Esophagus squamous epithelium (tissue), 4 donors: ENCODE results near the gene DRC3.

Source experiments
- POLR2A ChIP-seq, 4 donors: fragments of 450-650 bp; IDR thresholded peaks; one replicate each; pipeline ENCODE4 v1.6.1; 2017; ENCODE audit warnings: antibody characterized with exemption in 4 of 4, mild to moderate bottlenecking in 4 of 4, moderate library complexity in 3 of 4
- TF ChIP-seq, protein P1 (sequence below), 6 experiments: fragments of 450-650 bp in 4 of 6; fragments of 200-600 bp in 2 of 6; sonication (generic) in 2 of 6; IDR thresholded peaks; one replicate each; pipeline ENCODE4 v1.5.1; 2016 to 2019; ENCODE audit warnings: antibody characterized with exemption in 6 of 6, mild to moderate bottlenecking in 4 of 6, moderate library complexity in 4 of 6

DNA sequence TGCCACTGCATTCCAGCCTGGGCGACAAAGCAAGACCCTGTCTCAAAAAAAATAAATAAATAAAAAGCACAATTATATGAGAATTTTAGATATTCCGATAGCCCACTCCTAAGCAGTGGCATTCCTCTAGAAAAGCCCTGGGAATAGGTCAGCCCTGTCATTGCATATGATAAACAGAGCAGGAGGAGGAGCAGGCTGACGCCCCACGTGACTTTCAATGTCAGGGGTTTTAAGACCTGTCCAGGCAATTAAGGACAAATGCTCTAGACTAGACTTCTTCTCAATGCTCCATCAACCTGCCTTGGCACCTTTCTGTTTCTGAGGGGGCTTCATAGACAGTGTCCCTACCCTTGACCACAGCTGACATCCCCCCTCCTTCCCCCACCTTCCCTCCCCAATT lies 8.0 kb upstream of the DRC3 start:
- no peak for TF ChIP-seq POLR2A (IDR thresholded peaks at IDR 0.05)
- TF ChIP-seq, protein P1, sequence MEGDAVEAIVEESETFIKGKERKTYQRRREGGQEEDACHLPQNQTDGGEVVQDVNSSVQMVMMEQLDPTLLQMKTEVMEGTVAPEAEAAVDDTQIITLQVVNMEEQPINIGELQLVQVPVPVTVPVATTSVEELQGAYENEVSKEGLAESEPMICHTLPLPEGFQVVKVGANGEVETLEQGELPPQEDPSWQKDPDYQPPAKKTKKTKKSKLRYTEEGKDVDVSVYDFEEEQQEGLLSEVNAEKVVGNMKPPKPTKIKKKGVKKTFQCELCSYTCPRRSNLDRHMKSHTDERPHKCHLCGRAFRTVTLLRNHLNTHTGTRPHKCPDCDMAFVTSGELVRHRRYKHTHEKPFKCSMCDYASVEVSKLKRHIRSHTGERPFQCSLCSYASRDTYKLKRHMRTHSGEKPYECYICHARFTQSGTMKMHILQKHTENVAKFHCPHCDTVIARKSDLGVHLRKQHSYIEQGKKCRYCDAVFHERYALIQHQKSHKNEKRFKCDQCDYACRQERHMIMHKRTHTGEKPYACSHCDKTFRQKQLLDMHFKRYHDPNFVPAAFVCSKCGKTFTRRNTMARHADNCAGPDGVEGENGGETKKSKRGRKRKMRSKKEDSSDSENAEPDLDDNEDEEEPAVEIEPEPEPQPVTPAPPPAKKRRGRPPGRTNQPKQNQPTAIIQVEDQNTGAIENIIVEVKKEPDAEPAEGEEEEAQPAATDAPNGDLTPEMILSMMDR (IDR thresholded peaks at IDR 0.05) = no peak
